Effector memory CD4-positive, alpha-beta T cell (primary cell): ENCODE results near the gene DCAKD.

Source experiments
- DNase-seq, 3 donors: peaks; one replicate each; pipeline ENCODE4 v3.0.0-alpha.2; 2020
- H3K27ac ChIP-seq: 2 replicates; pipeline ENCODE4 v1.7.0; 2013; ENCODE audit warnings: mild to moderate bottlenecking, low read length, moderate library complexity; ENCODE audit not compliant: insufficient read depth, poor library complexity, severe bottlenecking
- H3K27me3 ChIP-seq: replicated peaks from 2 replicates; pipeline ENCODE4 v1.7.0; 2013; ENCODE audit warnings: mild to moderate bottlenecking, low read length; ENCODE audit not compliant: insufficient read depth, control insufficient read depth, poor library complexity, severe bottlenecking
- H3K36me3 ChIP-seq: 2 replicates; pipeline ENCODE4 v1.7.0; 2013; ENCODE audit warnings: mild to moderate bottlenecking, low read length, moderate library complexity; ENCODE audit not compliant: control insufficient read depth, insufficient read depth
- H3K4me1 ChIP-seq: 2 replicates; pipeline ENCODE4 v1.7.0; 2013; ENCODE audit warnings: low read length, mild to moderate bottlenecking; ENCODE audit not compliant: control insufficient read depth, insufficient read depth, poor library complexity, severe bottlenecking
- H3K4me3 ChIP-seq: 2 replicates; pipeline ENCODE4 v1.7.0; 2013; ENCODE audit warnings: low read length, low read depth, mild to moderate bottlenecking; ENCODE audit not compliant: insufficient read depth, poor library complexity, severe bottlenecking
- H3K9me3 ChIP-seq: 2 replicates; pipeline ENCODE4 v1.7.0; 2013; ENCODE audit warnings: mild to moderate bottlenecking, low read length, moderate library complexity; ENCODE audit not compliant: control insufficient read depth

The DCAKD gene

GRCh38 chr17:44990994-44991393 lies 60.4 kb downstream of the DCAKD start:
- Histone ChIP-seq H3K4me3 (no peak overlapping the region), H3K27me3 (peaks cover 5% of the 10 kb centered on the region), H3K4me1 (no peaks in the 10 kb centered on the region), H3K27ac (no peak overlapping the region), H3K36me3 (no peaks in the 10 kb centered on the region), H3K9me3 (no peaks in the 10 kb centered on the region)
- DNase-seq: no peak

- Histone ChIP-seq H3K27me3 (peaks cover 10% of the 10 kb centered on the region), H3K36me3 (no peaks in the 10 kb centered on the region), H3K27ac (no peak overlapping the region), H3K4me1 (no peaks in the 10 kb centered on the region), H3K9me3 (no peaks in the 10 kb centered on the region), H3K4me3 (no peak overlapping the region)
- no peak for DNase-seq
Measured at GRCh38 chr17:44989552-44990138, 61.8 kb downstream of the DCAKD start.

DNA sequence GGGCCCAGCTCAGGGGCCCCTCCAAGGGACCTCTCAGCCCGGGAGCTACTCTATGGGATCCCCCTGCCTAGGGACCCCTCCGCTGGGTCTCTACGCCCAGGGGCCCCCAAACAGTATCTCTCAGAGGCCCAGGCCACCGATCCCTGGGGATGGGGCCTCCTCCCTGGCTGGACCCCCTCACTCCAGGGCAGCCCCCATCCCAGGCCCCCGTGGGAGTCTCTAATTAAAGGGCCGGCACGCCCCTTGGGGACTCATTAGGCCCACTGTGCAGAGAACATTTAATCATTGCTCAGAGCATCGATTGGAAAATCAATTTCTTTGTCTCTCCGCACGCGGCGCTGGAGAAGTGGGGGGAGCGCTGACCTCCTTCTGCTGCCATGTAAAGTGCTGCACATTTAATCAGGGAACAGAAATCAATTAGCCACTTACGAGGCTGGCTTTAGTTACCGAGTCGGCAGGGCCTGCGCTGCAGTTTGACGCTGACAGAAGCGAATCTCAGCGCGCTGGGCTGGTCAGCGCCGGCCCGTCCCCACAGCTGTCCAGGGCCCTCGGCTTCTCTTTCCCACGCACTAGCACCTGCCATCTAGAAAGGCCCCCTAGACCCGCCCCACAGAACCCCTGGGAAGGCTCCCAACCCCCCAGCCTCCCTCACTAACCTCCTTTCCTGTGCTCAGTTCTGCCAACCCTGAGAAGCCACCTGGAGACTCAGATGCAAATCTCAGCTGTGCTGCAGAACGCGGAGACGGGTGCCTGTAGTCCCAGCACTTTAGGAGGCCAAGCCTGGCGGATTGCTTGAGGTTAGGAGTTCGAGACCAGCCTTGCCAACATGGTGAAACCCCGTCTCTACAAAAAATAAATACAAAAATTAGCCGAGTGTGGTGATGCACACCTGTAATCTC lies 63.1 kb downstream of the DCAKD start:
- no peak for DNase-seq
- H3K27me3 ChIP-seq: peaks cover 10% of the 10 kb centered on the region

GRCh38 chr17:44983563-44983962 lies 67.9 kb downstream of the DCAKD start:
- no peaks in the 10 kb centered on the region for H3K9me3 ChIP-seq
- H3K36me3 ChIP-seq: no peaks in the 10 kb centered on the region
- DNase-seq: no peak
- H3K27me3 ChIP-seq: peaks cover 15% of the 10 kb centered on the region
- H3K27ac ChIP-seq: no peak overlapping the region
- no peak overlapping the region for H3K4me3 ChIP-seq
- H3K4me1 ChIP-seq: no peaks in the 10 kb centered on the region

More for the DNA sequence above, 63.1 kb downstream of the DCAKD start:
- H3K36me3 ChIP-seq: no peaks in the 10 kb centered on the region
- no peaks in the 10 kb centered on the region for H3K4me1 ChIP-seq
- H3K9me3 ChIP-seq: no peaks in the 10 kb centered on the region
- H3K4me3 ChIP-seq: no peak overlapping the region
- no peak overlapping the region for H3K27ac ChIP-seq

DNA sequence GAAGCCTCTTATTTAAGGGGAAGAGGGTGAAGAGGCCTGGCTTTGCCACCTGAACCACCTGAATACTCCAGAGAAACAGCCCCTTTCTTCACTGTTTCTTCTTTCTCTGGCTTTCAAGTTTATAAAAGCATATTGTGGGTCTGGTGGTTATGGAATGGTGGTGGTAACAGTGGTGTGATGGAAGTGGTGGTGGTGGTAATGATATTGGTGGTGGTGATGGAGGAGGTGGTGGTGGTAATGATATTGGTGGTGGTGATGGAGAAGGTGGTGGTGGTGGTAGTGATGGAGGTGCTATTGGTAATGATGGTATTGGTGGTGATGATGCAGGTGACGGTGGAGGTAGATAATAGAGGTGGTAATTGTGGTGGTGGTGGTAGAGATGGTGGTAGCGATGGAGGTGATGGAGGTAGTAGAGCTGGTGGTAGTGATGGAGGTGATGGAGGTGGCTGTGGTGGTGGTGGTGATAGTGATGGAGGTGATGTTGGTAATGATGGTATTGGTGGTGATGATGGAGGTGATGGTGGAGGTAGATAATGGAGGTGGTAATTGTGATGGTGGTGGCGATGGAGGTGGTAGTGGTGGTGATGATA lies 69.2 kb downstream of the DCAKD start:
- H3K27me3 ChIP-seq: peaks cover 13% of the 10 kb centered on the region
- H3K27ac ChIP-seq: no peak overlapping the region
- DNase-seq: no peak
- H3K4me1 ChIP-seq: no peaks in the 10 kb centered on the region
- no peaks in the 10 kb centered on the region for H3K9me3 ChIP-seq
- H3K4me3 ChIP-seq: no peak overlapping the region
- H3K36me3 ChIP-seq: no peaks in the 10 kb centered on the region

DNA sequence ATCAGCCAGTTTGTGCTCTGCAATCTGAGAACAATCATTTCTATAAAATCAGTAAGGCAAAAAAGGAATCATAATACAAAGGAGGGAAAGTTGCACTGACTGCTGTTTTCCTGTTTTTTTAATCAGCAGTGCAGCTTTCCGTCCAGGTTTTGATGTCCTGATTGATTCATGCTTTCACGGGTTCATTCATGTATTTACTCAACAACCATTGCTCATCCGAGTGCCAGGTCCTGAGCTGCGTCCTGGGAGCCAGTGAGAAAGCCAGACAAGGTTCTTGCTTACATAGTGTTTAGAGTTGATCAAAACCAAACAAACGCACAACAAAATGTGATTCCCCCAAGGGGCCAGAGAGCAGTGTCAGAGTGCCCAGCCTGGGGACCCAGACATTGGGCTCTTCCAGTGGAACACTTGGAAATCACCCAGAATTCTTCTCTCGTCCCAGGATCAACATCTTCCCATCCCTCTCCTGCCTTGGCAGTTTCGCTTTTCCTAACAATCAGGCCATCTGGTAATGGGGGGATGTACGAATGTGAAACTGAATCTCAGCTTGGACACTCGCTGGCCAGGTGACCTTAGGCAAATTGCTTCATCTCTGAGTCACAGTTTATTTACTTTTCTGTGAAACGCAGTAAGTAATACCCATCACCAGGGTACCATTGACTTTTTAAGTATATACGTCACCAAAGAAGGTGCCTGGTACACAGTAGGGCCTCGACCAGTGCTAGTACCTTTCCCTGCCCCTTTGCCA lies 70.0 kb downstream of the DCAKD start:
- Histone ChIP-seq H3K4me3 (no peak overlapping the region), H3K36me3 (no peaks in the 10 kb centered on the region), H3K9me3 (no peaks in the 10 kb centered on the region), H3K27me3 (peaks cover 13% of the 10 kb centered on the region), H3K4me1 (no peaks in the 10 kb centered on the region), H3K27ac (no peak overlapping the region)
- DNase-seq: no peak

GRCh38 chr17:44979426-44979995 lies 71.9 kb downstream of the DCAKD start:
- H3K27ac ChIP-seq: no peak overlapping the region
- H3K4me3 ChIP-seq: no peak overlapping the region
- H3K9me3 ChIP-seq: no peaks in the 10 kb centered on the region
- H3K27me3 ChIP-seq: peaks cover 8% of the 10 kb centered on the region
- no peaks in the 10 kb centered on the region for H3K4me1 ChIP-seq
- DNase-seq: no peak
- H3K36me3 ChIP-seq: no peaks in the 10 kb centered on the region

- Histone ChIP-seq H3K27ac (no peak overlapping the region), H3K4me1 (no peaks in the 10 kb centered on the region), H3K27me3 (peaks cover 8% of the 10 kb centered on the region), H3K9me3 (no peaks in the 10 kb centered on the region), H3K4me3 (no peak overlapping the region), H3K36me3 (no peaks in the 10 kb centered on the region)
- DNase-seq: no peak
Measured at GRCh38 chr17:44978807-44979206, 72.6 kb downstream of the DCAKD start.

DNA sequence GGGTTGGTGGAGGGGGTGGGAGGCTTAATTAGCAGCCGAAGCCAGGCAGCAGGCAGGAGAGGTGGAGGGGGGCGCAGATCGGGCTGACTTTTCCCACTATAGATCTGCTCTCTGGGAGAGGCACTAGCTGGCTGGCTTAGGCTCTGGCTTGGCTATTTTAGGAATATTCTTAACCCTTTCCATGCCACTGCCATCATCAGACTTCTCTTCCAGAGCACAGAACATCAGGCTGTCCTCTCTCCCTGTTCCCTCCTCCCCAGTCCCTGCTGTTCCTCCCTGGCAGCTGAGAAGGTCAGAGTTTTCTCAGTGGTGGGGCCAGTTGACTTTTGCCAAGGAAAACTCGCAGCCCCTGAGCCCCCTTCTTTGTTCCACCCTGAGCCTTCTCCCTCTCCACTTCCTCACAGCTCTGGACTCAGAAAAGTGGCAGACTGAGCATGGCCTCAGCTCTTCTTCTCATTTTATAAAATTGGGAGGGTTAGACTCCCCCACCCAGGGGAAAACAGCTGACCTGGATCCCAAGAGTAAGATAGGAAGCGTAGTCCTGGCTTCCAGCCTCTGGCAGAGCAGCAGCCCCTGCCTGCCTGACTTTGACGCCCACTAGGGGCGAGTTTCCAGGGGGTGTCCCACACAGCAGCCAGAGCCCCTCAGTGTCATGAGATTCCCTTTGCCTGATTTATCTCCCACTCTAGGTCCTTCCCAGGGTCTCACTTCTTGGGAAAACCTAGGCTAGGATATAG lies 73.5 kb downstream of the DCAKD start:
- no peaks in the 10 kb centered on the region for H3K9me3 ChIP-seq
- H3K27ac ChIP-seq: no peak overlapping the region
- no peak for DNase-seq
- H3K4me3 ChIP-seq: no peak overlapping the region
- H3K27me3 ChIP-seq: peaks cover 8% of the 10 kb centered on the region
- no peaks in the 10 kb centered on the region for H3K4me1 ChIP-seq
- H3K36me3 ChIP-seq: no peaks in the 10 kb centered on the region
